ENCODE measurements around the gene TIMM22.
"Not testable (repeated sequence)": the region's sequence is repeated elsewhere in the genome, so short reads cannot be mapped to it uniquely, and the experiment has no call there.

The TIMM22 gene

GRCh38 chr17:973053-973452 is 23.9 kb upstream of the TIMM22 start:
- no peak for TF ChIP-seq CTCF (IDR thresholded peaks at IDR 0.05; ENCODE audit: insufficient read depth, low read depth, low read length, missing control alignments)
- no peak for DNase-seq (ENCODE audit: low read depth)
- no peak overlapping the region for H3K4me3 ChIP-seq (ENCODE audit: low read depth, low read length)

- H3K4me3 ChIP-seq (ENCODE audit: low read depth, low read length); DNase-seq (ENCODE audit: low read depth): not testable (repeated sequence)
Measured at GRCh38 chr17:974778-975177, 22.2 kb upstream of the TIMM22 start.

- no peak for TF ChIP-seq CTCF (IDR thresholded peaks at IDR 0.05; ENCODE audit: insufficient read depth, low read depth, low read length, missing control alignments)
- DNase-seq (ENCODE audit: low read depth), result no peak
- no peak overlapping the region for H3K4me3 ChIP-seq (ENCODE audit: low read depth, low read length)
Measured at GRCh38 chr17:975371-975915, 21.5 kb upstream of the TIMM22 start.

GRCh38 chr17:976312-976711 is 20.6 kb upstream of the TIMM22 start:
- no peak for TF ChIP-seq CTCF (IDR thresholded peaks at IDR 0.05; ENCODE audit: insufficient read depth, low read depth, low read length, missing control alignments)
- no peak for DNase-seq (ENCODE audit: low read depth)
- no peak overlapping the region for H3K4me3 ChIP-seq (ENCODE audit: low read depth, low read length)

GRCh38 chr17:977166-977565 is 19.8 kb upstream of the TIMM22 start:
- H3K4me3 ChIP-seq (ENCODE audit: low read depth, low read length), result no peak overlapping the region
- TF ChIP-seq CTCF (IDR thresholded peaks at IDR 0.05; ENCODE audit: insufficient read depth, low read depth, low read length, missing control alignments), result no peak
- DNase-seq (ENCODE audit: low read depth), result no peak

- no peak overlapping the region for H3K4me3 ChIP-seq (ENCODE audit: low read depth, low read length)
- no peak for TF ChIP-seq CTCF (IDR thresholded peaks at IDR 0.05; ENCODE audit: insufficient read depth, low read depth, low read length, missing control alignments)
- DNase-seq (ENCODE audit: low read depth), result no peak
Measured at GRCh38 chr17:978103-979093, 18.5 kb upstream of the TIMM22 start.

- peak overlapping the region; percentile 51 for H3K4me3 ChIP-seq (ENCODE audit: low read depth, low read length)
- no peak for TF ChIP-seq CTCF (IDR thresholded peaks at IDR 0.05; ENCODE audit: insufficient read depth, low read depth, low read length, missing control alignments)
- DNase-seq (ENCODE audit: low read depth), result no peak
Measured at GRCh38 chr17:979212-979538, 17.8 kb upstream of the TIMM22 start.
